K562 (cell line): Measurements from ENCODE around the gene PSMB4. TPM values are rescaled to one million over a fixed set of nuclear protein-coding genes. Genes with fewer than 3 reads are reported as not detected.
A peak's percentile ranks its signal among the peaks of the same experiment; 100 is the strongest.

ENCODE experiments used
- ATAC-seq: fragments of 200-7000 bp; cut with Tn5 transposase; 3 replicates; pipeline ENCODE4 v1.9.1; 2020; ENCODE audit warnings: moderate library complexity
- BruUV-seq: library from RNA; stranded (reverse); fragments of 400-500 nt; replicated peaks from 2 replicates; lab custom pipeline; 2021; lab: Mats Ljungman, UMichigan
- CTCF ChIA-PET: fragments of 300-600 bp; formaldehyde crosslinking; extraction: SDS; loops from one replicate; lab custom pipeline; 2021; ENCODE audit warnings: low intra/inter-chr PET ratio; lab: Yijun Ruan, JAX
- POLR2A ChIA-PET: fragments of 300-600, 350-650 bp; sonication (Branson Sonifier 250); formaldehyde crosslinking; extraction: SDS; loops from one replicate; lab custom pipeline; 2021; ENCODE audit warnings: antibody characterized with exemption, inconsistent platforms; lab: Yijun Ruan, JAX
- DNase-seq, 4 experiments: peaks; one replicate each; pipeline versions ENCODE4 v3.0.0 to v3.0.0-alpha.2; 2011 to 2018; ENCODE audit warnings: low spot score in 3 of 4, mixed read lengths in 3 of 4; ENCODE audit errors: extremely low read depth in 1 of 4
- FAIRE-seq: peaks from 2 replicates; lab custom pipeline; 2011; peaks lifted over from hg19 to GRCh38; lab: Jason Lieb, UNC
- H2AFZ ChIP-seq: 2 replicates; pipeline ENCODE4 v1.6.0; 2011; ENCODE audit warnings: low read depth, low read length, control low read depth, inconsistent platforms
- H3K27ac ChIP-seq: fragments of 200-600 bp; 3 replicates; pipeline ENCODE4 v1.8.0; 2011; ENCODE audit warnings: low read depth, mild to moderate bottlenecking, control low read depth, inconsistent platforms, low read length, moderate library complexity, mixed read lengths; ENCODE audit errors: extremely low read depth
- H3K27me3 ChIP-seq, 2 experiments: fragments of 300-600 bp in 1 of 2; 2 replicates in 1 of 2; 3 replicates in 1 of 2; pipeline versions ENCODE4 v1.6.0 to v1.8.0; 2011; ENCODE audit warnings: inconsistent platforms in 2 of 2, low read length in 2 of 2, mild to moderate bottlenecking in 1 of 2, mixed read lengths in 1 of 2, moderate library complexity in 1 of 2; ENCODE audit not compliant: control insufficient read depth in 2 of 2, insufficient read depth in 2 of 2
- H3K36me3 ChIP-seq: fragments of 300-600 bp; 3 replicates; pipeline ENCODE4 v1.8.0; 2011; ENCODE audit warnings: mild to moderate bottlenecking, low read length, inconsistent platforms; ENCODE audit not compliant: control insufficient read depth, insufficient read depth
- H3K4me1 ChIP-seq, 2 experiments: fragments of 200-600 bp in 1 of 2; replicated peaks in 1 of 2; 2 replicates in 1 of 2; 3 replicates in 1 of 2; pipeline versions ENCODE4 v1.5.1 to v1.8.0; 2011; ENCODE audit warnings: inconsistent platforms in 2 of 2, low read length in 2 of 2, mild to moderate bottlenecking in 1 of 2, mixed read lengths in 1 of 2, moderate library complexity in 1 of 2; ENCODE audit not compliant: control insufficient read depth in 2 of 2, insufficient read depth in 2 of 2
- H3K4me2 ChIP-seq: 2 replicates; pipeline ENCODE4 v1.6.1; 2011; ENCODE audit warnings: low read length, control low read depth, inconsistent platforms, mixed read lengths; ENCODE audit not compliant: insufficient read depth
- H3K4me3 ChIP-seq: fragments of 200-600 bp; sonication (generic), shearing (Covaris generic); 2 replicates; pipeline ENCODE4 v1.5.1; 2016; ENCODE audit warnings: control low read depth, inconsistent platforms
- H3K79me2 ChIP-seq: fragments of 200-600 bp; 3 replicates; pipeline ENCODE4 v1.8.0; 2011; ENCODE audit warnings: low read length, inconsistent platforms; ENCODE audit not compliant: control insufficient read depth, insufficient read depth
- H3K9ac ChIP-seq, 2 experiments: 2 replicates each; pipeline versions ENCODE4 v1.6.0 to v1.6.1; 2011; ENCODE audit warnings: low read depth in 2 of 2, low read length in 2 of 2, control low read depth in 1 of 2, inconsistent platforms in 1 of 2, mild to moderate bottlenecking in 1 of 2, mixed read lengths in 1 of 2; ENCODE audit not compliant: insufficient read depth in 1 of 2
- H3K9me1 ChIP-seq: one replicate; pipeline ENCODE4 v1.6.0; 2011; ENCODE audit warnings: inconsistent platforms, mild to moderate bottlenecking, low read length, moderate library complexity; ENCODE audit not compliant: control insufficient read depth, insufficient read depth
- H3K9me3 ChIP-seq: replicated peaks from 2 replicates; pipeline ENCODE4 v1.5.1; 2011; ENCODE audit warnings: low read depth, low read length, inconsistent platforms; ENCODE audit not compliant: control insufficient read depth, insufficient read depth
- H4K20me1 ChIP-seq: replicated peaks from 2 replicates; pipeline ENCODE4 v1.6.1; 2011; ENCODE audit warnings: low read length, inconsistent platforms, mixed read lengths; ENCODE audit not compliant: control insufficient read depth, insufficient read depth
- E2F1 ChIP-seq: sonication (generic); formaldehyde crosslinking; IDR thresholded peaks from 2 replicates; pipeline ENCODE4 v1.8.1; 2023; ENCODE audit warnings: mild to moderate bottlenecking, missing genetic modification reagents, moderate library complexity
- GTF2A2 ChIP-seq: IDR thresholded peaks from 2 replicates; pipeline ENCODE4 v1.6.1; 2016; ENCODE audit warnings: mild to moderate bottlenecking, missing genetic modification characterization, missing compliant biosample characterization
- RBM15 ChIP-seq: fragments of 200-400 bp; formaldehyde crosslinking; IDR thresholded peaks from 2 replicates; pipeline ENCODE4 v1.6.1; 2018; ENCODE audit warnings: mild to moderate bottlenecking, low read length, moderate library complexity; ENCODE audit not compliant: insufficient read depth
- SAP30 ChIP-seq: fragments of 200-600 bp; sonication (generic); IDR thresholded peaks from 2 replicates; pipeline ENCODE4 v1.6.1; 2012; ENCODE audit warnings: borderline replicate concordance, low read depth, mild to moderate bottlenecking, moderate library complexity, low read length, control low read depth, inconsistent platforms; ENCODE audit not compliant: insufficient read depth, poor library complexity, severe bottlenecking
- SRSF7 ChIP-seq: fragments of 200-400 bp; formaldehyde crosslinking; optimal IDR thresholded peaks from 2 replicates; pipeline ENCODE3; 2017; ENCODE audit warnings: mild to moderate bottlenecking, low read depth, low read length
- WGBS: fragments of 100-300 bp; shearing (Covaris generic); methylation state at CpG from one replicate; pipeline ENCODE4 v1.1.6; 2016; ENCODE audit warnings: low coverage, mixed read lengths; ENCODE audit not compliant: insufficient coverage; ENCODE audit errors: missing lambda C conversion rate; 5-methylcytosine and 5-hydroxymethylcytosine counted together
- in situ Hi-C: fragments of 300-500 bp; cut with MboI; formaldehyde crosslinking; loops from 4 replicates; pipeline ENCODE4 v1.15.0; 2018; ENCODE audit warnings: inconsistent platforms, mixed read lengths
- intact Hi-C: fragments of 100-400 bp; cut with micrococcal nuclease; formaldehyde crosslinking; loops from 2 replicates; pipeline ENCODE4 v1.14.2; 2022
- polyA plus RNA-seq, 8 experiments: library from polyadenylated mRNA; depleted of rRNA in 4 of 8; stranded (reverse) in 5 of 8; unstranded in 3 of 8; fragments of >200 nt; fragmentation: Nextera tagmentation in 2 of 8; fragmentation: Illumina TruSeq in 1 of 8; extraction: Ambion mirVana in 2 of 8; extraction: Trizol in 1 of 8; gene quantifications; 2 replicates each; pipeline versions ENCODE4 v1.2.1 to v1.2.3, GENCODE V29; 2011 to 2014; ENCODE audit warnings: inconsistent platforms in 1 of 8, missing spikeins in 1 of 8
- total RNA-seq, 7 experiments: library from RNA; depleted of rRNA in 6 of 7; stranded (reverse); fragments of >200 nt in 6 of 7; fragmentation: Illumina TruSeq in 2 of 7; extraction: Trizol in 2 of 7; gene quantifications; 2 replicates each; pipeline versions ENCODE4 v1.2.1 to v1.2.3, GENCODE V29; 2011 to 2021; ENCODE audit warnings: low replicate concordance in 1 of 7

PSMB4 gene
- total and polyA plus RNA-seq, 9 of the 15 experiments (the other 6 are each of a cell fraction or from before 2014, with no cell fraction given) = 397 to 674 (median 475) TPM

- Histone ChIP-seq H3K27ac (no peak overlapping the region), H4K20me1 (no peaks in the 10 kb centered on the region), H3K36me3 (peaks cover 39% of the 10 kb centered on the region; the same call in 2 of the 3 replicates), H3K79me2 (peaks cover 16% of the 10 kb centered on the region), H3K9me3 (no peaks in the 10 kb centered on the region), H3K27me3 (no peaks in the 10 kb centered on the region), H2AFZ (no peak overlapping the region), H3K4me1 (peaks cover 30 to 48% of the 10 kb centered on the region in 2 experiments), H3K9ac (peak overlapping the region in 1 of 2 experiments; percentile 11; a peak in 1 of 4 replicates), H3K4me3 (no peak overlapping the region), H3K9me1 (no peaks in the 10 kb centered on the region), H3K4me2 (no peak overlapping the region)
- BruUV-seq = no TSS peak
- POLR2A ChIA-PET = interaction anchor here (0.6 to 1.7 kb wide), 6 partner anchors 16 to 433 kb away, joined by 3 to 8 read pairs (median 4); partner anchors contain the start of gene ZNF687
- CTCF ChIA-PET = no interaction called here
- FAIRE-seq (no peak), DNase-seq (no peak), ATAC-seq (no peak)
- 87% methylated on average over 20 of the region's 20 CpGs for WGBS
- TF ChIP-seq SAP30 (no peak), SRSF7 (no peak), E2F1 (CRISPR knock-in tag) (no peak), RBM15 (no peak), GTF2A2 (tag) (no peak)
- in situ Hi-C loops (no loop called here), intact Hi-C loops (no loop called here)
These were observed 30.7 kb upstream of the PSMB4 start for GRCh38 chr1:151368393-151369301.
